VCaP (cell line): ENCODE measurements around the gene KIAA0930.
A peak's percentile ranks its signal among the peaks of the same experiment; 100 is the strongest.

Source experiments
- H3K27ac ChIP-seq: fragments of 450-650 bp; 2 replicates; pipeline ENCODE4 v1.5.1; 2017
- TF ChIP-seq, protein P1 (sequence below): fragments of 450-650 bp; conservative IDR thresholded peaks from 2 replicates; pipeline ENCODE4 v1.5.1; 2017; ENCODE audit warnings: mild to moderate bottlenecking, moderate library complexity

The KIAA0930 gene

GRCh38 chr22:45225732-45226502, 14.8 kb downstream of the KIAA0930 start:
- H3K27ac ChIP-seq = no peak overlapping the region
- TF ChIP-seq, protein P1, sequence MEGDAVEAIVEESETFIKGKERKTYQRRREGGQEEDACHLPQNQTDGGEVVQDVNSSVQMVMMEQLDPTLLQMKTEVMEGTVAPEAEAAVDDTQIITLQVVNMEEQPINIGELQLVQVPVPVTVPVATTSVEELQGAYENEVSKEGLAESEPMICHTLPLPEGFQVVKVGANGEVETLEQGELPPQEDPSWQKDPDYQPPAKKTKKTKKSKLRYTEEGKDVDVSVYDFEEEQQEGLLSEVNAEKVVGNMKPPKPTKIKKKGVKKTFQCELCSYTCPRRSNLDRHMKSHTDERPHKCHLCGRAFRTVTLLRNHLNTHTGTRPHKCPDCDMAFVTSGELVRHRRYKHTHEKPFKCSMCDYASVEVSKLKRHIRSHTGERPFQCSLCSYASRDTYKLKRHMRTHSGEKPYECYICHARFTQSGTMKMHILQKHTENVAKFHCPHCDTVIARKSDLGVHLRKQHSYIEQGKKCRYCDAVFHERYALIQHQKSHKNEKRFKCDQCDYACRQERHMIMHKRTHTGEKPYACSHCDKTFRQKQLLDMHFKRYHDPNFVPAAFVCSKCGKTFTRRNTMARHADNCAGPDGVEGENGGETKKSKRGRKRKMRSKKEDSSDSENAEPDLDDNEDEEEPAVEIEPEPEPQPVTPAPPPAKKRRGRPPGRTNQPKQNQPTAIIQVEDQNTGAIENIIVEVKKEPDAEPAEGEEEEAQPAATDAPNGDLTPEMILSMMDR = no peak

GRCh38 chr22:45224988-45225731, 15.5 kb downstream of the KIAA0930 start:
- H3K27ac ChIP-seq = no peak overlapping the region
- TF ChIP-seq, protein P1 = no peak

DNA sequence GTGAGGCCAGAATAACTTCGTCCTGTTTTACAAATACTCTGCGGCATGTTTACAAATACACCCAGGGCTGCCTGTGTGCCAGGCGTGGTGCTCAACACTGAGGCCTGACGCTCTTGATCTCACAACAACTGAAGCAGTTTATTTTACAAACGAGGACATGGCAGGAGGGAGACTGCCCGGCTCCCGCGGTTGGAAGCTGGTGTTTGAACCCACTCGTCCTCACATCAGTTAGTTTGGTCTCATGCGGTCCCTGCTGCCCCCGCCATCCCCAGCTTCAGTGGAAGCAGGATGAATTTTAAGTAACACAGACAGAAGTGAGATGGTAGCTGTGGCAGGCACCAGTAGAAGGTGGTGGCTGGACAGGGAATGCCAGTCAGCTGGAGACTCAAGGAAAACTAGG, 16.4 kb downstream of the KIAA0930 start:
- TF ChIP-seq, protein P1 = no peak
- no peak overlapping the region; the same call in 1 of the 2 replicates for H3K27ac ChIP-seq

DNA sequence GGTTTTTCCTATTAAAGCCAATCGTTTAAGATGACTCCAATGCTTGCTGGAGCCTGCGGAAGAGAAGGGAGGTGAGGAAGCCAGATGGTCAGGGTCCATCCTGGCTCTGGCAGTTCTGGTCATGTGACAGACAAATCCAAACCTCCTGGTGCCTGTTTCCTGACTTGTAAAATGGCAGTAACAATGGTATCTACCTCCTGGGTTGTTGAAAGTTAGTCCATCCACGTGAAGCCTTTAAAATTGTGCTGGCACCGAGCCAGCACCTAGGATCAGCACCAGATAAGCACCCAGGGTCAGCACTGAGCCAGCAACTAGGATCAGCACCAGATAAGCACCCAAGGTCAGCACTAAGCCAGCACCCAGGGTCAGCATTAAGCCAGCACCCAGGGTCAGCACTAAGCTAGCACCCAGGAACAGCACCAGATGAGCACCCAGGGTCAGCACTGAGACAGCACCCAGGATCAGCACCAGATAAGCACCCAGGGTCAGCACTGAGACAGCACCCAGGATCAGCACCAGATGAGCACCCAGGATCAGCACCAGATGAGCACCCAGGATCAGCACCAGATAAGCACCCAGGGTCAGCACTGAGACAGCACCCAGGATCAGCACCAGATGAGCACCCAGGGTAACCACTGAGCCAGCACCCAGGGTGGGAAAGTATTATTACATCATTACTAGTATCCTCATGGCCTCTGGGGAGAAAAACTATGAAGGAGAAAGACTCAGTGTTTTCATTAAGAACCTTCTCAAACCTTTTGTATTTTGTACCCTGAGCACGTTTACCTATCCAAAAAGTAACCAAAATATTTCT, 17.2 kb downstream of the KIAA0930 start:
- TF ChIP-seq, protein P1 = no peak
- H3K27ac ChIP-seq = peak overlapping the region; percentile 45; the same call in 1 of the 2 replicates

DNA sequence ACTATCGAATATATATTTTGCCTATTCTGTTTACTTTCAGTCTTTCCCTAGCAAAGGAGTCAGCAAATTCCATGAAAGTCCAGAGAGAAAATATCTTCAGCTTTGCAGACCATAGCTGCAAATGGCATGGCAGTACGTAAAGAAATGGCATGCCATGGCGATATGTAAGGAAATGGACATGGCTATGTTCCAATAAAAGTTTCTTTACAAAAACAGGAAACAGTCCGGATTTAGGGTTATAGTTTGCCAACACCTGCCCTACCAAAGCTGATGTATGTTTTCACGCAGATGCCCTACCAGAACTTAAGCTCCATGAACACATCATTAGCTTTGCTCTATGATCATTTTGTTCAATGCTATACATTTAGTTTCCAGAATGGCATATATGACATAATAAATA, 19.5 kb downstream of the KIAA0930 start:
- no peak overlapping the region for H3K27ac ChIP-seq
- TF ChIP-seq, protein P1 = no peak

DNA sequence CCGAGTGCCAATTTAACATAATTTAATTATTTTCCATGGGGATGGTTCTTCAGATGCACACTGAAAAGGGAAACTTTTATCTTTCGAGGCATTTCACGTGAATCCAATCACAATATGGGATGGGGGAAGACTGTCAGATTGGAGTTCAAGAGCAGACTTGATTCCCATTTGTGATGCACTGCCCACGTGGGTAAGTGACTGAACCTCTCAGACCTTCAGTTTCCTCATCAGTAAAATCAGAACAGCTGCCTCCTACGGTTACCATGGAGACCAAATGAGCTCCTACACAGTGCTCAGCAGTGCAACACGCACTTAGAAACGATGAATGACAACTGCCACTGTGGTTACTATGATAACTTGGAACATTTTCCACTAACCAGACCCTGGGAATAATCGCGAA, 21.7 kb downstream of the KIAA0930 start:
- TF ChIP-seq, protein P1 = no peak
- H3K27ac ChIP-seq = no peak overlapping the region

- no peak overlapping the region for H3K27ac ChIP-seq
- TF ChIP-seq, protein P1 = no peak
Observed at GRCh38 chr22:45217806-45218205, 22.9 kb downstream of the KIAA0930 start.
